GM12801 (cell line): ENCODE data around the gene SNX2.

ENCODE experiments used
- TF ChIP-seq, protein P1 (sequence below): IDR thresholded peaks from one replicate; pipeline ENCODE4 v1.5.1; 2011; ENCODE audit warnings: control low read depth; ENCODE audit not compliant: insufficient read length; ENCODE audit errors: extremely low read depth

Gene SNX2

DNA sequence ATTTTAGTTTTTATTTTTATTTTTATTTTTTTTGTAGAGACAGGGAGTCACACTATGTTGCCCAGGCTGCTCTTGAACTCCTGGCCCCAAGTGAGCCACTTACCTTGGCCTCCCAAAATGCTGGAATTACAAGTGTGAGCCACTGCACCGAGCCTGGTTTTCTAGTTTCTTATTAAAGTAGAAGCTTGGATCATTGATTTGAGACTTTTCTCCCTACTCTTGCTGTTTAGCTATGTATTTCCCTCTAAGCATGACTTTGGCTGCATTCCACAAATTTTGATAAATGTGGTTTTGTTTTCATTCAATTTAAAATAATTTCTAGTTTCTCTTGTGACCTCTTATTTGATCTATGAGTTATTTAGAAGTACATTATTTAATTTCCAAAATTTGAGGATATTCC lies 10.4 kb downstream of the SNX2 start:
- TF ChIP-seq, protein P1, sequence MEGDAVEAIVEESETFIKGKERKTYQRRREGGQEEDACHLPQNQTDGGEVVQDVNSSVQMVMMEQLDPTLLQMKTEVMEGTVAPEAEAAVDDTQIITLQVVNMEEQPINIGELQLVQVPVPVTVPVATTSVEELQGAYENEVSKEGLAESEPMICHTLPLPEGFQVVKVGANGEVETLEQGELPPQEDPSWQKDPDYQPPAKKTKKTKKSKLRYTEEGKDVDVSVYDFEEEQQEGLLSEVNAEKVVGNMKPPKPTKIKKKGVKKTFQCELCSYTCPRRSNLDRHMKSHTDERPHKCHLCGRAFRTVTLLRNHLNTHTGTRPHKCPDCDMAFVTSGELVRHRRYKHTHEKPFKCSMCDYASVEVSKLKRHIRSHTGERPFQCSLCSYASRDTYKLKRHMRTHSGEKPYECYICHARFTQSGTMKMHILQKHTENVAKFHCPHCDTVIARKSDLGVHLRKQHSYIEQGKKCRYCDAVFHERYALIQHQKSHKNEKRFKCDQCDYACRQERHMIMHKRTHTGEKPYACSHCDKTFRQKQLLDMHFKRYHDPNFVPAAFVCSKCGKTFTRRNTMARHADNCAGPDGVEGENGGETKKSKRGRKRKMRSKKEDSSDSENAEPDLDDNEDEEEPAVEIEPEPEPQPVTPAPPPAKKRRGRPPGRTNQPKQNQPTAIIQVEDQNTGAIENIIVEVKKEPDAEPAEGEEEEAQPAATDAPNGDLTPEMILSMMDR, result no peak

DNA sequence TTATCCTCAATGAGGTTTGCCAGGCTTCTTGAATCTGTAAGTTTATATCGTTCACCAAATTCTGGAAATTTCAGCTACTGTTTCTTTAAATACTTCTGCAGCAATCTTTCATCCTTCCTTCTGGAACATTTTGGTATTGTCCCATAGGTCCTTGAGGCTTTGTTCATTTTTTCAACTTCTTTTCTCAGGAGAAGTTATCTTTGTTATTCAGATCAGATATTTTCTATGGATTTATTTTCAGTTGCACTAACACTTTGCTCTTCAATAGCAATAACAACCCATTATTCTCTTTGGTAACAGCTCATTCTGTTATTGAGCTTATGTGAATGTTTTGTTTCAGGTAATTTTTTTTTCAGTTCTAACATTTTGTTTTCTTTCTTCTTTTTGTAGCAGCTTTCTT lies 13.5 kb downstream of the SNX2 start:
- TF ChIP-seq, protein P1, result no peak

DNA sequence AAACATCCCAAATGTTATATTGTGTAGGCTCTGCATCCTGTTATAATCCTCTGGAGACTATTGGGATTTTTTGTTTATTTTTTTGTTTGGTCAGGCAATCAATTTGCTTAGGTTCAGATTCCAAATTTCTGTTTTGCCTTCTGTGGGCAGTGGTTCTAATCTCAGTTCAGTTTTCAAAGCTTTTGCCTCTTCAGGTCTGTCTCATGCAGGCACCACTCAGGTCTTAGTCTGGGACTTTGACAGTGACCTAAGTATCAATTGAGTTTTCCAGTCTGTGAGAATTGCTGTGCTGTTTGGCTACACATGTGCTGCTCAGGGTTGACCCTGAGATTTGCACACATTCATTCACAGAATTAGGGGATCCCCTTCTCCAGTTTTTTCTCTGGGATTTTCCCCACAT lies 14.1 kb downstream of the SNX2 start:
- TF ChIP-seq, protein P1, result no peak

DNA sequence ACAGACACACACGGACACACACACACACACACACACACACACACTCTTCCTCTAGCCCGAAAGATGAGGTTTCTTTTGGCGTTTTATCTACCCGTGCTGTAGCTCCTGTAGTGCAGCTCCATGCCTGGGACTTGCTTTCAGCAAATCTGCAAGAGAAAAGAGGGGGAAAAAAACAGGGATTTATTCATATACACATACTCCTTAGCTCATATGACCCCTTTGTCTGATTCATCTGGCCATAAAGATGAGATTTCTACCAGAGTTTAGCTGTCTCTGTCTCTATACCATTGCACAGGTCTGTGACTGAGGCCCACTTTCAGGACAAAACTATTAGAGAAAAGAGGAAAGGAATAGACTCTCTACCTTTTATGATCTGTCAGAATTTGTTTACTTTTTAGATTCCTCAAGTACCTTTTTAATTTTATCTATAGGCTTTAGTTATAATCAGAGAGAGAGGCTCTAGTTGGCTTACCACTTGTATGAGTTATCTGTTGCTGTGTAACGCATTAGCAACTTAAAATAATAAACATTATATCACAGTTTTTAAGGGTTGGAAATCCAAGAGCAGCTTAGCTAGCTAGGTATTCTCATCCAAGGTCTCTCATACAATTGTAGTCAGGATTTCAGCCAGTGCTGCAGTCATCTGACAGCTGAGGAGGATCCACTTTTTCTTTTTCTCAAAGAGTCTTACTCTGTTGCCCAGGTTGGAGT lies 14.7 kb downstream of the SNX2 start:
- TF ChIP-seq, protein P1, result no peak

DNA sequence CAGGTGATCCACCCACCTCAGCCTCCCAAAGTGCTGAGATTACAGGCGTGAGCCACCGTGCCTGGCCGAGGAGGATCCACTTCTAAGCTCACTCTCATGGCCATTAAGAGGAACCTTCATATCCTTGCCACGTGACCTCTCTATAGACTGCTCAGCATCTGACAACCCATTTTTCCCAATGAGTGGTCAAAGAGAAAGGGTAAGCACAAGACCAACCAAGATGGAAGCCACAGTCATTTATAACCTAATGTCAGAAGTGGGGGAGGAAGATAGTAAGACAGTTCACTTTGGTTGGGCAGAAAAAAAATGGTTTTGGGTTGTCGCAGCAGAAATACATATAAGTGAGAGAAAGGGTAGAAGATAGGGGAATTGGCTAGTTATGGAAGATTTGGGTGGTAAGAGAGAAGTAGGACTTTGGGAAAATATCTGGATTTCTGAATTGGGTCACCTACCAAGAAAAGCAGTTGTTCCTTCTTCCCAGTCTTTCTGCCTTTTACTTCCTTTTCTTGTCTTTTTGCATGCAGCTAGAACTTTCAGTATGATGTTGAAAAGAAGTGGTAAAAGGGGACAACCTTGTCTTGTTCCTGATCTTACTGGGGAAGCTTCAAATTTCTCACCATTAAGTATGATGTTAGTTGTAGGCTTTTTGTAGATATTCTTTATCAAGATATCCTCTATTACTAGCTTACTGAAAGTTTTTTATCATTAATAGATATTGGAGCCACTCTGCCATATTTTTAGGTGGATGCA lies 15.6 kb downstream of the SNX2 start:
- TF ChIP-seq, protein P1, result no peak

DNA sequence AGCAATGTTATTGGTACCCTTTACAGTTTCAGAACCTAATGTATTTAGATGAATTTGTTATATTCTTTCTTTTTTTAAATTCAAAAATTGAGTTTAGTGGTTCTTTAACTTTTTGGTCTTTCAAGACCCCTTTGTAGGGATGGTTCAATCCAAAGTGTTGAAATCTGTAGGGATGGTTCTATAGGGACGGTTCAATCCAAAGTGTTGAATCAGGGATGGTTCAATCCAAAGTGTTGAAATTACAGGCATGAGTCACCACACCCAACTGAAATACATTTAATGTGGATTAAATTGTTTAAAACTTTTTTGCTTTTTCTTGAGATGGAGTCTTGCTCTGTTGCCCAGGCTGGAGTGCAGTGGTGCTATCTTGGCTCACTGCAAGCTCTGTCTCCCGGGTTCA lies 30.6 kb downstream of the SNX2 start:
- TF ChIP-seq, protein P1, result no peak

DNA sequence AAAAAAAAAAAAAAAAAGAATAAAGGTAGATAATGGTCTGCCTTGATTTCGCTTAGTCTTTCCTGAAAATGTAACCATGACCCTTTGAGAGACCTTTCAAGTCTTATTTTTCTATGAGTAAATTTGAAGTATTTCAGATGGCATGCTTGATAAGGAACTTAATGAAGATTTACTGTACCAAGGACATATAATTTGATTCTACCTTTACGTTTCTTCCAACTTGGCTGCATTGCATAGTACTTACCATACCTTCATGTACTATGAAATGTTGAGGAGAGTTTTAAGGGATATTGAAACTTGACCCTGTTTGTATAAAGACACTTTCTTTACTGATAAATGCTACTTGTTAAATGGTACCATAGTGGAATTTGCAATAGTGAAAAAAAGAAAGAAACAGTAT lies 35.5 kb downstream of the SNX2 start:
- TF ChIP-seq, protein P1, result no peak
